NAMALWA (cell line): ENCODE results near the gene RCE1.

Experiments used
- DNase-seq: peaks from one replicate; pipeline ENCODE4 v3.0.0-alpha.2; 2015; ENCODE audit warnings: low spot score

The RCE1 gene

GRCh38 chr11:66887526-66887925, 44.3 kb downstream of the RCE1 start:
- DNase-seq: no peak

- DNase-seq: no peak
These were observed 45.0 kb downstream of the RCE1 start for GRCh38 chr11:66888282-66888681.

GRCh38 chr11:66889960-66890359, 46.7 kb downstream of the RCE1 start:
- no peak for DNase-seq

GRCh38 chr11:66891851-66892660, 48.8 kb downstream of the RCE1 start:
- DNase-seq: no peak

- DNase-seq: no peak
These were observed 49.7 kb downstream of the RCE1 start for GRCh38 chr11:66892911-66893310.

- no peak for DNase-seq
These were observed 50.9 kb downstream of the RCE1 start for GRCh38 chr11:66894141-66894540.
